HEK293T (cell line): ENCODE data around the gene HOXA7.

Experiments
- BHLHE40 ChIP-seq: fragments of 450-650 bp; IDR thresholded peaks from 2 replicates; pipeline ENCODE4 v1.6.1; 2016; ENCODE audit warnings: mild to moderate bottlenecking, moderate library complexity, borderline replicate concordance
- ELF4 ChIP-seq: fragments of 450-650 bp; IDR thresholded peaks from 2 replicates; pipeline ENCODE4 v1.6.1; 2017; ENCODE audit warnings: antibody characterized with exemption
- FOXK2 ChIP-seq: fragments of 450-650 bp; IDR thresholded peaks from 2 replicates; pipeline ENCODE4 v1.6.1; 2016; ENCODE audit warnings: mild to moderate bottlenecking
- TARDBP ChIP-seq: fragments of 450-650 bp; IDR thresholded peaks from 2 replicates; pipeline ENCODE4 v1.6.1; 2016

DNA sequence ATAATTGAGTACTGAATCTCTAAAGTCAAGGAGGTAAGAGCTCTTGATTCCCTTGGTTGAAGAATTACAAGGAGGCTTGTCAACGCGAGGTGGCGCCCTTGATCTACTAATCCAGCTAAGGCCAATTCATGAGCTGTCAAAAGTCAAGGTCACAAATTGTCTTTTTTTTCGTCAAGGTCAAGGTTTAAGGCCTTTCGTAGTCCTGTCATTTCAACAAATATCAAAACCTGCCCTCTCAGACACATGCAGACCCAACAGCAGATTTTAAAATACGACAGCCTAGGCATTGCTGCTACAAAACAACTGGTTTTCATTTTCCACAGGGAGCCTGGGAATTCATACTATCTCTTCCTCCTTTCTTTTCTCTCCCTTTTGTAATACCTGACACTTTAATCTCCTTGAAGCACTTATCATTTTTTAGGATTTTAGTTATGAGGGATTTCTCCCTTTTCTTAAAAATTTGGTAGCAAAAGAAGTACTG, 39.9 kb upstream of the HOXA7 start:
- TF ChIP-seq BHLHE40 (no peak), FOXK2 (no peak), ELF4 (no peak), TARDBP (no peak)
